H1 (cell line): ENCODE results near the gene ZBTB16. TPM values are rescaled to one million over a fixed set of nuclear protein-coding genes. Genes with fewer than 3 reads are reported as not detected.

Experiments used
- CTCF ChIA-PET: fragments of 300-600 bp; sonication (Branson Sonifier 250); formaldehyde crosslinking; loops from one replicate; lab custom pipeline; 2021; ENCODE audit not compliant: partially characterized antibody; lab: Charles Lee
- POLR2A ChIA-PET: fragments of 300-600 bp; sonication (Branson Sonifier 250); formaldehyde crosslinking; loops from one replicate; lab custom pipeline; 2021; ENCODE audit warnings: inconsistent platforms; ENCODE audit not compliant: partially characterized antibody; lab: Charles Lee
- DNase-seq, 2 experiments: peaks; one replicate each; pipeline versions ENCODE4 v3.0.0 to v3.0.0-alpha.2; 2010 to 2022; ENCODE audit warnings: low spot score in 2 of 2, low read depth in 1 of 2, mixed read lengths in 1 of 2
- FAIRE-seq: peaks from 2 replicates; lab custom pipeline; 2011; peaks lifted over from hg19 to GRCh38; lab: Jason Lieb, UNC
- H2AFZ ChIP-seq: 2 replicates; pipeline ENCODE4 v1.8.1; 2012; ENCODE audit warnings: low read length, inconsistent platforms
- H2AK5ac ChIP-seq: 2 replicates; pipeline ENCODE4 v1.6.1; 2013; ENCODE audit warnings: low read depth, low read length
- H2BK120ac ChIP-seq: replicated peaks from 2 replicates; pipeline ENCODE3; 2013; ENCODE audit warnings: low read depth, low read length, inconsistent platforms
- H2BK12ac ChIP-seq: 2 replicates; pipeline ENCODE4 v1.6.1; 2013; ENCODE audit warnings: low read depth, low read length
- H2BK15ac ChIP-seq: 2 replicates; pipeline ENCODE4 v1.6.1; 2013; ENCODE audit warnings: low read length
- H2BK20ac ChIP-seq: 2 replicates; pipeline ENCODE4 v1.6.1; 2013; ENCODE audit warnings: low read length
- H2BK5ac ChIP-seq: 2 replicates; pipeline ENCODE4 v1.6.1; 2013; ENCODE audit warnings: low read depth, low read length
- H3K14ac ChIP-seq: 2 replicates; pipeline ENCODE4 v1.6.1; 2013; ENCODE audit warnings: inconsistent platforms; ENCODE audit not compliant: insufficient read length
- H3K18ac ChIP-seq: 2 replicates; pipeline ENCODE4 v1.6.1; 2013; ENCODE audit warnings: low read length; ENCODE audit errors: extremely low read depth
- H3K23ac ChIP-seq: 2 replicates; pipeline ENCODE4 v1.6.1; 2013; ENCODE audit warnings: inconsistent platforms; ENCODE audit not compliant: insufficient read length
- H3K23me2 ChIP-seq: 2 replicates; pipeline ENCODE4 v1.6.1; 2013; ENCODE audit warnings: low read depth, low read length
- H3K27ac ChIP-seq: 2 replicates; pipeline ENCODE4 v1.6.1; 2011; ENCODE audit warnings: low read depth, low read length, inconsistent platforms
- H3K27me3 ChIP-seq, 4 experiments: replicated peaks in 1 of 4; 1 replicate in 1 of 4; 2 replicates in 3 of 4; pipeline versions ENCODE4 v1.6.1 to v1.8.1; 2011 to 2013; ENCODE audit warnings: low read length in 3 of 4, mild to moderate bottlenecking in 3 of 4, inconsistent platforms in 2 of 4, mixed read lengths in 2 of 4, moderate library complexity in 1 of 4; ENCODE audit not compliant: control insufficient read depth in 3 of 4, insufficient read depth in 3 of 4; ENCODE audit errors: extremely low read depth in 1 of 4
- H3K36me3 ChIP-seq, 4 experiments: 2 replicates each; pipeline versions ENCODE4 v1.6.1 to v1.8.1; 2011 to 2013; ENCODE audit warnings: mild to moderate bottlenecking in 4 of 4, low read length in 3 of 4, moderate library complexity in 2 of 4, control low read depth in 1 of 4, inconsistent platforms in 1 of 4; ENCODE audit not compliant: insufficient read depth in 4 of 4, control insufficient read depth in 2 of 4
- H3K4ac ChIP-seq: replicated peaks from 2 replicates; pipeline ENCODE3; 2013; ENCODE audit warnings: low read length, low read depth, mixed read lengths, inconsistent platforms; ENCODE audit not compliant: insufficient read length
- H3K4me1 ChIP-seq, 4 experiments: replicated peaks in 1 of 4; 1 replicate in 1 of 4; 2 replicates in 3 of 4; pipeline versions ENCODE4 v1.6.1 to v1.8.1; 2011 to 2013; ENCODE audit warnings: low read length in 3 of 4, inconsistent platforms in 2 of 4, mixed read lengths in 1 of 4; ENCODE audit not compliant: insufficient read depth in 4 of 4, control insufficient read depth in 3 of 4
- H3K4me2 ChIP-seq, 2 experiments: 2 replicates each; pipeline versions ENCODE4 v1.6.1 to v1.8.1; 2011 to 2013; ENCODE audit warnings: low read depth in 2 of 2, low read length in 2 of 2, control low read depth in 1 of 2, inconsistent platforms in 1 of 2, mild to moderate bottlenecking in 1 of 2; ENCODE audit not compliant: insufficient read depth in 1 of 2
- H3K4me3 ChIP-seq, 4 experiments: fragments of 200-600, 300-600 bp in 1 of 4; sonication (generic), shearing (Covaris generic), sonication (Bioruptor Twin) in 1 of 4; 2 replicates each; pipeline versions ENCODE4 v1.5.1 to v1.8.1; 2011 to 2016; ENCODE audit warnings: low read length in 4 of 4, low read depth in 3 of 4, control low read depth in 2 of 4, inconsistent platforms in 2 of 4, mild to moderate bottlenecking in 2 of 4, mixed read lengths in 1 of 4, moderate library complexity in 1 of 4; ENCODE audit not compliant: insufficient read depth in 2 of 4; ENCODE audit errors: extremely low read depth in 1 of 4
- H3K56ac ChIP-seq: replicated peaks from 2 replicates; pipeline ENCODE3; 2013; ENCODE audit warnings: low read depth, mild to moderate bottlenecking, mixed read lengths, low read length, inconsistent platforms; ENCODE audit not compliant: insufficient read length
- H3K79me1 ChIP-seq: 2 replicates; pipeline ENCODE4 v1.6.1; 2013; ENCODE audit warnings: low read depth, low read length, control low read depth
- H3K79me2 ChIP-seq, 2 experiments: 2 replicates each; pipeline versions ENCODE4 v1.6.1 to v1.8.1; 2012 to 2013; ENCODE audit warnings: low read length in 2 of 2, mild to moderate bottlenecking in 2 of 2, inconsistent platforms in 1 of 2; ENCODE audit not compliant: insufficient read depth in 2 of 2, control insufficient read depth in 1 of 2
- H3K9ac ChIP-seq, 4 experiments: replicated peaks in 1 of 4; 1 replicate in 1 of 4; 2 replicates in 3 of 4; pipeline versions ENCODE4 v1.6.1 to v1.8.1; 2011 to 2013; ENCODE audit warnings: low read depth in 3 of 4, low read length in 3 of 4, control low read depth in 2 of 4, mild to moderate bottlenecking in 2 of 4, moderate library complexity in 2 of 4, inconsistent platforms in 1 of 4; ENCODE audit errors: extremely low read depth in 1 of 4
- H3K9me3 ChIP-seq, 2 experiments: 2 replicates each; pipeline versions ENCODE4 v1.6.1 to v1.8.1; 2012 to 2013; ENCODE audit warnings: mild to moderate bottlenecking in 2 of 2, moderate library complexity in 2 of 2, control low read depth in 1 of 2, inconsistent platforms in 1 of 2, low read depth in 1 of 2, low read length in 1 of 2, mixed read lengths in 1 of 2; ENCODE audit not compliant: insufficient read depth in 2 of 2
- H4K20me1 ChIP-seq, 2 experiments: replicated peaks in 1 of 2; 2 replicates each; pipeline versions ENCODE3 to v1.8.1; 2011 to 2013; ENCODE audit warnings: inconsistent platforms in 2 of 2, low read length in 2 of 2, mild to moderate bottlenecking in 1 of 2; ENCODE audit not compliant: insufficient read depth in 2 of 2, control insufficient read depth in 1 of 2
- H4K5ac ChIP-seq: 2 replicates; pipeline ENCODE4 v1.6.1; 2013; ENCODE audit warnings: low read length, low read depth, mixed read lengths, inconsistent platforms; ENCODE audit not compliant: insufficient read length
- H4K8ac ChIP-seq: 2 replicates; pipeline ENCODE4 v1.8.0; 2013; ENCODE audit warnings: mild to moderate bottlenecking, moderate library complexity, low read length, inconsistent platforms; ENCODE audit not compliant: insufficient read depth; ENCODE audit errors: extremely low read depth
- H4K91ac ChIP-seq: replicated peaks from 2 replicates; pipeline ENCODE3; 2013; ENCODE audit warnings: low read length, mixed read lengths, inconsistent platforms; ENCODE audit not compliant: insufficient read length
- ASH2L ChIP-seq: fragments of 200-600, 300-600 bp; sonication (generic); IDR thresholded peaks from one replicate; pipeline ENCODE4 v1.7.1; 2017; ENCODE audit warnings: low read length
- CHD2 ChIP-seq: IDR thresholded peaks from 2 replicates; pipeline ENCODE4 v1.6.1; 2012; ENCODE audit warnings: low read length, improper control_type of control experiment
- GABPA ChIP-seq: IDR thresholded peaks from 2 replicates; pipeline ENCODE4 v1.6.1; 2011; ENCODE audit warnings: mild to moderate bottlenecking, low read length, moderate library complexity, borderline replicate concordance; ENCODE audit not compliant: insufficient read depth
- JUN ChIP-seq: IDR thresholded peaks from 2 replicates; pipeline ENCODE4 v1.6.1; 2011; ENCODE audit warnings: low read depth, mild to moderate bottlenecking, improper control_type of control experiment, low read length
- KDM4A ChIP-seq: IDR thresholded peaks from one replicate; pipeline ENCODE4 v1.7.1; 2012; ENCODE audit warnings: low read depth, mild to moderate bottlenecking, moderate library complexity, low read length, inconsistent platforms; ENCODE audit not compliant: severe bottlenecking
- POU5F1 ChIP-seq: IDR thresholded peaks from 2 replicates; pipeline ENCODE4 v1.6.1; 2011; ENCODE audit warnings: low read depth, mild to moderate bottlenecking, low read length, moderate library complexity
- WGBS, 2 experiments: shearing (Covaris generic) in 1 of 2; methylation state at CpG; one replicate each; pipeline versions ENCODE4 v1.1.6 to v1.1.7; 2013 to 2015; ENCODE audit warnings: low lambda C conversion rate in 2 of 2, mixed read lengths in 2 of 2, inconsistent platforms in 1 of 2, low coverage in 1 of 2, missing lambda C conversion rate in 1 of 2; ENCODE audit not compliant: insufficient replicate concordance in 2 of 2, insufficient coverage in 1 of 2, insufficient read length in 1 of 2; ENCODE audit errors: extremely low coverage in 1 of 2, missing lambda C conversion rate in 1 of 2; 5-methylcytosine and 5-hydroxymethylcytosine counted together
- polyA plus RNA-seq, 7 experiments: library from polyadenylated mRNA; depleted of rRNA in 3 of 7; stranded (reverse) in 5 of 7; unstranded in 2 of 7; fragments of >200 nt in 5 of 7; fragments of 200-250 nt in 2 of 7; gene quantifications; 1 replicate in 5 of 7; 2 replicates in 1 of 7; 4 replicates in 1 of 7; pipeline versions ENCODE4 v1.2.1 to v1.2.3, GENCODE V29; 2011 to 2013; ENCODE audit warnings: missing spikeins in 2 of 7, mixed read lengths in 2 of 7
- total RNA-seq: library from RNA; stranded (reverse); fragmentation: NEBNext Ultra II Directional; extraction: Animal tissue kit (Norgen Biotek cat#: 25700); gene quantifications from 2 replicates; pipeline ENCODE4 v1.2.1, GENCODE V29; 2021

Gene ZBTB16
- total and polyA plus RNA-seq, 2 of the 8 experiments (the other 6 are each of a cell fraction or from before 2014, with no cell fraction given), result 0.12 to 0.61 TPM

DNA sequence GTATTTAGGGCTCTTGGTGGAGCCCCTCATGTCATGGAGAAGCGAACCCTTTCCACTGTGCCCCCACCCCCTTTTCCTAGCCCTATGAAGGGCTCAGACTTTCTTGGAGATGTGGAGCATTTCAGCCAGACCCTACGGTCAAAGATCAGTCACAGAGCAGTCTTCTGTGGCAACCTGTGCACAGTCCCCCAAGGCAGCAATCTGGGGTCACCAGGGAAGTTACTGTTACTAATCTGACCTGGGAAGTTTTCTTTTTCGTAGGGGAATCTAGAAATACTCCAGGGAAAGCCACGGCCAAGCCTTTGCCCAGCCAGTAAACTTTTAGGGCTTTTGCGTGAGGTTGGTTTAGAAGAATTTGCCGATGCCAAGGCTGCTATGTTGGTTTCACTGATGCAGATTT lies 50.6 kb downstream of the ZBTB16 start:
- Histone ChIP-seq H4K5ac (no peak overlapping the region), H3K18ac (no peak overlapping the region), H4K20me1 (no peaks in the 10 kb centered on the region), H3K23ac (no peak overlapping the region), H3K23me2 (no peaks in the 10 kb centered on the region), H2BK5ac (no peak overlapping the region), H2AFZ (no peak overlapping the region), H4K8ac (no peak overlapping the region), H3K4me3 (no peak overlapping the region), H2AK5ac (no peak overlapping the region), H3K9ac (no peak overlapping the region), H4K91ac (no peak overlapping the region), H3K14ac (no peak overlapping the region), H2BK15ac (no peak overlapping the region), H3K56ac (no peak overlapping the region), H3K27me3 (no peaks in the 10 kb centered on the region), H2BK20ac (no peak overlapping the region), H2BK12ac (no peak overlapping the region), H3K4ac (no peak overlapping the region), H3K4me2 (no peak overlapping the region), H3K4me1 (no peaks in the 10 kb centered on the region; a peak in 1 of 7 replicates), H3K27ac (no peak overlapping the region), H3K36me3 (no peaks in the 10 kb centered on the region), H3K79me1 (no peaks in the 10 kb centered on the region), H3K79me2 (no peaks in the 10 kb centered on the region), H2BK120ac (no peak overlapping the region), H3K9me3 (no peaks in the 10 kb centered on the region)
- CTCF ChIA-PET, result interaction anchor here (0.7 to 1.9 kb wide), 2 partner anchors 81 to 150 kb away, joined by 3 to 9 read pairs; no protein-coding TSS in a partner anchor
- DNase-seq, result no peak
- TF ChIP-seq KDM4A (no peak), POU5F1 (no peak), GABPA (no peak), ASH2L (no peak), CHD2 (no peak), JUN (no peak)
- 85% methylated on average over 6 of the region's 6 CpGs; no CpG with 5 or more reads in 1 of the 2 experiments for WGBS, 2 experiments
- FAIRE-seq, result no peak
- POLR2A ChIA-PET, result no interaction called here
